K562 (cell line): ENCODE data around the gene MOB3C. TPM values are rescaled to one million over a fixed set of nuclear protein-coding genes. Genes with fewer than 3 reads are reported as not detected.

ENCODE experiments used
- CCNT2 ChIP-seq: IDR thresholded peaks from 2 replicates; pipeline ENCODE4 v1.6.1; 2011; ENCODE audit warnings: borderline replicate concordance, low read depth, mild to moderate bottlenecking, moderate library complexity, mixed read lengths, low read length; ENCODE audit not compliant: insufficient read length; ENCODE audit errors: extremely low read depth
- CREB1 ChIP-seq, 2 experiments: sonication (generic) in 1 of 2; formaldehyde crosslinking in 1 of 2; IDR thresholded peaks; 2 replicates each; pipeline versions ENCODE4 v1.6.1 to v1.8.0; 2012 to 2022; ENCODE audit warnings: inconsistent platforms in 1 of 2, mild to moderate bottlenecking in 1 of 2, missing genetic modification reagents in 1 of 2, moderate library complexity in 1 of 2
- EWSR1 ChIP-seq: fragments of 450-650 bp; IDR thresholded peaks from 2 replicates; pipeline ENCODE4 v1.6.1; 2018; ENCODE audit warnings: borderline replicate concordance, mild to moderate bottlenecking, low read depth, moderate library complexity; ENCODE audit not compliant: partially characterized antibody
- GTF2A2 ChIP-seq: IDR thresholded peaks from 2 replicates; pipeline ENCODE4 v1.6.1; 2016; ENCODE audit warnings: mild to moderate bottlenecking, missing genetic modification characterization, missing compliant biosample characterization
- KDM4B ChIP-seq, 2 experiments: fragments of 450-650 bp in 1 of 2; sonication (generic) in 1 of 2; IDR thresholded peaks; 2 replicates each; pipeline ENCODE4 v1.6.1; 2016 to 2017; ENCODE audit warnings: borderline replicate concordance in 2 of 2, antibody characterized with exemption in 1 of 2, low read depth in 1 of 2, mild to moderate bottlenecking in 1 of 2
- KLF10 ChIP-seq: fragments of 250-450 bp; sonication (Bioruptor Pico); IDR thresholded peaks from 2 replicates; pipeline ENCODE4 v1.6.1; 2021; ENCODE audit warnings: matching md5 sums
- KLF6 ChIP-seq: fragments of 250-450 bp; sonication (Bioruptor Pico); IDR thresholded peaks from 2 replicates; pipeline ENCODE4 v1.4.0; 2020; ENCODE audit warnings: mild to moderate bottlenecking, moderate library complexity, borderline replicate concordance
- SMARCA5 ChIP-seq: fragments of 450-650 bp; IDR thresholded peaks from 2 replicates; pipeline ENCODE4 v1.6.1; 2016
- ZNF174 ChIP-seq: fragments of 250-450 bp; sonication (Bioruptor Pico); IDR thresholded peaks from 2 replicates; pipeline ENCODE4 v1.4.0; 2020; ENCODE audit warnings: mild to moderate bottlenecking
- ZNF551 ChIP-seq: fragments of 250-450 bp; sonication (Bioruptor Pico); IDR thresholded peaks from 2 replicates; pipeline ENCODE4 v1.5.0; 2021; ENCODE audit warnings: mild to moderate bottlenecking, moderate library complexity
- ZNF699 ChIP-seq: fragments of 250-450 bp; sonication (Bioruptor Pico); IDR thresholded peaks from 2 replicates; pipeline ENCODE4 v1.8.0; 2021; ENCODE audit warnings: mild to moderate bottlenecking, moderate library complexity; ENCODE audit not compliant: insufficient replicate concordance
- polyA plus RNA-seq, 8 experiments: library from polyadenylated mRNA; depleted of rRNA in 4 of 8; stranded (reverse) in 5 of 8; unstranded in 3 of 8; fragments of >200 nt; fragmentation: Nextera tagmentation in 2 of 8; fragmentation: Illumina TruSeq in 1 of 8; extraction: Ambion mirVana in 2 of 8; extraction: Trizol in 1 of 8; gene quantifications; 2 replicates each; pipeline versions ENCODE4 v1.2.1 to v1.2.3, GENCODE V29; 2011 to 2014; ENCODE audit warnings: inconsistent platforms in 1 of 8, missing spikeins in 1 of 8
- total RNA-seq, 7 experiments: library from RNA; depleted of rRNA in 6 of 7; stranded (reverse); fragments of >200 nt in 6 of 7; fragmentation: Illumina TruSeq in 2 of 7; extraction: Trizol in 2 of 7; gene quantifications; 2 replicates each; pipeline versions ENCODE4 v1.2.1 to v1.2.3, GENCODE V29; 2011 to 2021; ENCODE audit warnings: low replicate concordance in 1 of 7
- TF ChIP-seq, protein P1 (sequence below): sonication (generic); formaldehyde crosslinking; IDR thresholded peaks from 2 replicates; pipeline ENCODE4 v1.8.0; 2023; ENCODE audit warnings: mild to moderate bottlenecking, missing genetic modification reagents
- TF ChIP-seq, protein P2 (sequence below): fragments of 200-800 bp; sonication (Bioruptor generic); IDR thresholded peaks from 2 replicates; pipeline ENCODE4 v1.6.1; 2017; ENCODE audit warnings: missing genetic modification characterization, missing compliant biosample characterization
- TF ChIP-seq, protein P3 (sequence below): fragments of 150-350 bp; IDR thresholded peaks from 2 replicates; pipeline ENCODE4 v1.6.1; 2014; ENCODE audit warnings: low read depth, mild to moderate bottlenecking, low read length, borderline replicate concordance
- TF ChIP-seq, protein P4 (sequence below): fragments of 250-450 bp; sonication (Bioruptor Pico); IDR thresholded peaks from 2 replicates; pipeline ENCODE4 v1.4.0; 2020; ENCODE audit warnings: mild to moderate bottlenecking

Gene MOB3C
- total and polyA plus RNA-seq, 9 of the 15 experiments (the other 6 are each of a cell fraction or from before 2014, with no cell fraction given): 1.0 to 7.5 (median 3.7) TPM

DNA sequence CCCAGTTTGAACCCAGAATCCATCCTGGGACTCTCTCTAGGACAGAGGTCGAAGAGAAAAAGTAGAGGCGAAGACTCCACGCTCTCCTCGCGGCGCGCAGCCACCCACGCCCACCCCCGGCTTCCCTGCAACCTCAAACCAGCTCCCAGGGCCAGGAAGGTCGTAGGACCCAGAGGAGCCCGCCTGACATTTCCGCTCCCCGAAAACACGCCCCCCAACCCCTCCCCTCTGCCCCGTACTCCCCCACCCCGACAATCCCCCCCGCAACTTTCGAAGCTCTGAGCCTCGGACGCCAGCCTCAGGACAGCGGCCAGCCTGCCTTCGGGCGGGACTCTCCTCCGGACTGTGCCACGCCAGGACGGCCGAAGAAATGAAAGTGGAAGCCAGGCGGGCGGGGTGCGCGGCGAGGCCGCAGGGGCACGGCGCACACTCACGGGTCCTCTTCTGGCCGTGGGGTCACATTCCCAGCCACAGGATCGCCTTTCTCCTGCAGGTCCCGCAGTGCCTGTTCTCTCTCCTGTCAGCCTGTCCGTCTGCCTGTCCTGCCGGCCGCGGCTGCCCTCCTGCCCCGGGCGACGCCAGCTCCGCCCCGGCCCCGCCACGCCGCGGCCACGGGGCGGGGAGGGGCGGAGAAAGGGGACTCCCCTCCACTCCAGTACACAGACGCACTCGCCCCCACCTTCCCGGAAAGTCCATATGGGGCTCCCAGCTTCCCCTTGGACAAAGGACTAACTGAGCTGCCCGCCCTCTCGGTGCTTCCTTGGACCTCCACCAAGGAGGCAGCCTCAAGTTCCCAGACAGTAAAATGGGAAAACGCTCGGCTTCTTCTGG lies at the start of gene MOB3C (continued):
- TF ChIP-seq, protein P1, sequence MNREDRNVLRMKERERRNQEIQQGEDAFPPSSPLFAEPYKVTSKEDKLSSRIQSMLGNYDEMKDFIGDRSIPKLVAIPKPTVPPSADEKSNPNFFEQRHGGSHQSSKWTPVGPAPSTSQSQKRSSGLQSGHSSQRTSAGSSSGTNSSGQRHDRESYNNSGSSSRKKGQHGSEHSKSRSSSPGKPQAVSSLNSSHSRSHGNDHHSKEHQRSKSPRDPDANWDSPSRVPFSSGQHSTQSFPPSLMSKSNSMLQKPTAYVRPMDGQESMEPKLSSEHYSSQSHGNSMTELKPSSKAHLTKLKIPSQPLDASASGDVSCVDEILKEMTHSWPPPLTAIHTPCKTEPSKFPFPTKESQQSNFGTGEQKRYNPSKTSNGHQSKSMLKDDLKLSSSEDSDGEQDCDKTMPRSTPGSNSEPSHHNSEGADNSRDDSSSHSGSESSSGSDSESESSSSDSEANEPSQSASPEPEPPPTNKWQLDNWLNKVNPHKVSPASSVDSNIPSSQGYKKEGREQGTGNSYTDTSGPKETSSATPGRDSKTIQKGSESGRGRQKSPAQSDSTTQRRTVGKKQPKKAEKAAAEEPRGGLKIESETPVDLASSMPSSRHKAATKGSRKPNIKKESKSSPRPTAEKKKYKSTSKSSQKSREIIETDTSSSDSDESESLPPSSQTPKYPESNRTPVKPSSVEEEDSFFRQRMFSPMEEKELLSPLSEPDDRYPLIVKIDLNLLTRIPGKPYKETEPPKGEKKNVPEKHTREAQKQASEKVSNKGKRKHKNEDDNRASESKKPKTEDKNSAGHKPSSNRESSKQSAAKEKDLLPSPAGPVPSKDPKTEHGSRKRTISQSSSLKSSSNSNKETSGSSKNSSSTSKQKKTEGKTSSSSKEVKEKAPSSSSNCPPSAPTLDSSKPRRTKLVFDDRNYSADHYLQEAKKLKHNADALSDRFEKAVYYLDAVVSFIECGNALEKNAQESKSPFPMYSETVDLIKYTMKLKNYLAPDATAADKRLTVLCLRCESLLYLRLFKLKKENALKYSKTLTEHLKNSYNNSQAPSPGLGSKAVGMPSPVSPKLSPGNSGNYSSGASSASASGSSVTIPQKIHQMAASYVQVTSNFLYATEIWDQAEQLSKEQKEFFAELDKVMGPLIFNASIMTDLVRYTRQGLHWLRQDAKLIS: 0 out of 2 replicates have a peak, but pooled peaks have one; percentile 57
- TF ChIP-seq, protein P2, sequence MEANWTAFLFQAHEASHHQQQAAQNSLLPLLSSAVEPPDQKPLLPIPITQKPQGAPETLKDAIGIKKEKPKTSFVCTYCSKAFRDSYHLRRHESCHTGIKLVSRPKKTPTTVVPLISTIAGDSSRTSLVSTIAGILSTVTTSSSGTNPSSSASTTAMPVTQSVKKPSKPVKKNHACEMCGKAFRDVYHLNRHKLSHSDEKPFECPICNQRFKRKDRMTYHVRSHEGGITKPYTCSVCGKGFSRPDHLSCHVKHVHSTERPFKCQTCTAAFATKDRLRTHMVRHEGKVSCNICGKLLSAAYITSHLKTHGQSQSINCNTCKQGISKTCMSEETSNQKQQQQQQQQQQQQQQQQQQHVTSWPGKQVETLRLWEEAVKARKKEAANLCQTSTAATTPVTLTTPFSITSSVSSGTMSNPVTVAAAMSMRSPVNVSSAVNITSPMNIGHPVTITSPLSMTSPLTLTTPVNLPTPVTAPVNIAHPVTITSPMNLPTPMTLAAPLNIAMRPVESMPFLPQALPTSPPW (CRISPR knock-in tag): peak; percentile 93
- TF ChIP-seq, protein P3, sequence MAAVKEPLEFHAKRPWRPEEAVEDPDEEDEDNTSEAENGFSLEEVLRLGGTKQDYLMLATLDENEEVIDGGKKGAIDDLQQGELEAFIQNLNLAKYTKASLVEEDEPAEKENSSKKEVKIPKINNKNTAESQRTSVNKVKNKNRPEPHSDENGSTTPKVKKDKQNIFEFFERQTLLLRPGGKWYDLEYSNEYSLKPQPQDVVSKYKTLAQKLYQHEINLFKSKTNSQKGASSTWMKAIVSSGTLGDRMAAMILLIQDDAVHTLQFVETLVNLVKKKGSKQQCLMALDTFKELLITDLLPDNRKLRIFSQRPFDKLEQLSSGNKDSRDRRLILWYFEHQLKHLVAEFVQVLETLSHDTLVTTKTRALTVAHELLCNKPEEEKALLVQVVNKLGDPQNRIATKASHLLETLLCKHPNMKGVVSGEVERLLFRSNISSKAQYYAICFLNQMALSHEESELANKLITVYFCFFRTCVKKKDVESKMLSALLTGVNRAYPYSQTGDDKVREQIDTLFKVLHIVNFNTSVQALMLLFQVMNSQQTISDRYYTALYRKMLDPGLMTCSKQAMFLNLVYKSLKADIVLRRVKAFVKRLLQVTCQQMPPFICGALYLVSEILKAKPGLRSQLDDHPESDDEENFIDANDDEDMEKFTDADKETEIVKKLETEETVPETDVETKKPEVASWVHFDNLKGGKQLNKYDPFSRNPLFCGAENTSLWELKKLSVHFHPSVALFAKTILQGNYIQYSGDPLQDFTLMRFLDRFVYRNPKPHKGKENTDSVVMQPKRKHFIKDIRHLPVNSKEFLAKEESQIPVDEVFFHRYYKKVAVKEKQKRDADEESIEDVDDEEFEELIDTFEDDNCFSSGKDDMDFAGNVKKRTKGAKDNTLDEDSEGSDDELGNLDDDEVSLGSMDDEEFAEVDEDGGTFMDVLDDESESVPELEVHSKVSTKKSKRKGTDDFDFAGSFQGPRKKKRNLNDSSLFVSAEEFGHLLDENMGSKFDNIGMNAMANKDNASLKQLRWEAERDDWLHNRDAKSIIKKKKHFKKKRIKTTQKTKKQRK: no peak
- TF ChIP-seq SMARCA5: no peak
- TF ChIP-seq, protein P4, sequence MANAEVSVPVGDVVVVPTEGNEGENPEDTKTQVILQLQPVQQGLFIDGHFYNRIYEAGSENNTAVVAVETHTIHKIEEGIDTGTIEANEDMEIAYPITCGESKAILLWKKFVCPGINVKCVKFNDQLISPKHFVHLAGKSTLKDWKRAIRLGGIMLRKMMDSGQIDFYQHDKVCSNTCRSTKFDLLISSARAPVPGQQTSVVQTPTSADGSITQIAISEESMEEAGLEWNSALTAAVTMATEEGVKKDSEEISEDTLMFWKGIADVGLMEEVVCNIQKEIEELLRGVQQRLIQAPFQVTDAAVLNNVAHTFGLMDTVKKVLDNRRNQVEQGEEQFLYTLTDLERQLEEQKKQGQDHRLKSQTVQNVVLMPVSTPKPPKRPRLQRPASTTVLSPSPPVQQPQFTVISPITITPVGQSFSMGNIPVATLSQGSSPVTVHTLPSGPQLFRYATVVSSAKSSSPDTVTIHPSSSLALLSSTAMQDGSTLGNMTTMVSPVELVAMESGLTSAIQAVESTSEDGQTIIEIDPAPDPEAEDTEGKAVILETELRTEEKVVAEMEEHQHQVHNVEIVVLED (CRISPR knock-in tag): 0 out of 2 replicates have a peak, but pooled peaks have one; percentile 10
- no peak for TF ChIP-seq GTF2A2 (tag)
- TF ChIP-seq CCNT2: peak; percentile 75
- no peak for TF ChIP-seq KLF6 (CRISPR knock-in tag)
- TF ChIP-seq KLF10 (CRISPR knock-in tag): no peak
- TF ChIP-seq ZNF699 (CRISPR knock-in tag): no peak
- TF ChIP-seq EWSR1: no peak
- no peak for TF ChIP-seq KDM4B (IDR thresholded peaks at IDR 0.05; ENCODE audit: borderline replicate concordance in 2 of 2, low read depth in 1 of 2)
- no peak for TF ChIP-seq ZNF174
- no peak for TF ChIP-seq ZNF551 (CRISPR knock-in tag)
- TF ChIP-seq CREB1 (IDR thresholded peaks at IDR 0.05): no peak
- TF ChIP-seq CREB1 (CRISPR knock-in tag; IDR thresholded peaks at IDR 0.05): peak; percentile 27; the same call in 1 of the 2 replicates
